Measurements from ENCODE around the gene THAP9. TPM values are rescaled to one million over a fixed set of nuclear protein-coding genes. Genes with fewer than 3 reads are reported as not detected.

Gene THAP9
- total and polyA plus RNA-seq, 4 donors = 6.9 to 20.0 (median 10.5) TPM

DNA sequence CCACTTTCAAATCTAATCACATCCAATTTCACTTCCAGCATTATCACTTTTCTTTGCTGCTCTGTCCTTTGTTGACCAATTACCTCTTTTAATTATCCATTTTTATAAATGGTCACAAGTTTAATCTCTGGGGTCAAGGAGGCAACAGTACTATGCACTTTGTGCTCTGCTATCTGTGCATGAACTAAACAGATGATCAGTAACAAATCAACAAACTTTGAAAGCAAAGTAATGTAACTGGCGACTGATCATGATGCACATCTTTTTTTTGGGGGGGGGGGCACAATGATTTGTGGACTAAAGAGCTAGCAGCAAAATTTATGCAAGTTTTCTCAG, 8.1 kb upstream of the THAP9 start:
- Histone ChIP-seq H3K27ac (ENCODE audit: low read depth, low read length) (no peak overlapping the region), H3K4me3 (ENCODE audit: low read depth, low read length) (no peak overlapping the region), H3K27me3 (ENCODE audit: control insufficient read depth, insufficient read depth, low read length) (no peaks in the 10 kb centered on the region), H3K9me3 (ENCODE audit: control insufficient read depth, insufficient read depth, low read length) (no peaks in the 10 kb centered on the region), H3K36me3 (ENCODE audit: control insufficient read depth, insufficient read depth, low read length) (peaks cover 6% of the 10 kb centered on the region), H3K4me1 (ENCODE audit: control insufficient read depth, insufficient read depth, low read length) (peaks cover 4% of the 10 kb centered on the region)
- DNase-seq (ENCODE audit: low read depth in 4 of 6, low spot score in 6 of 6) = no peak
- no CpG with 5 or more reads among the region's 1 CpG for WGBS (ENCODE audit: insufficient coverage)

DNA sequence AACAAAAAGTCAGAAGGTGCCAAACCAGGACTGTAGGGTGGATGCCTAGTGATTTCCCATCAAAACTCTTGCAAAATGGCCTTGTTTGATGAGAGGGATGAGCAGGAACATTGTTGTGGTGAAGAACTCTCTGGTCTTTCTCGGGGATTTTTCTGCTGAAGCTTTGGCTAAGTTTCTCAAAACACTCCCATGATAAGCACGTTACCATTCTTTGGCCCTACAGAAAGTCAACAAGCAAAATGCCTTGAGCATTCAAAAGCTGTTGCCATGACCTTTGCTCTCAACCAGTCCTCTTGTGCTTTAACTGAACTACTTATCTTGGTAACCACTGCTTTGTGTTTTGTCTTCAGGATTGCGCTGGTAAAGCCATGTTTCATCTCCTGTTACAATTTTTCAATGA, 6.6 kb upstream of the THAP9 start:
- no peaks in the 10 kb centered on the region for H3K9me3 ChIP-seq (ENCODE audit: control insufficient read depth, insufficient read depth, low read length)
- H3K4me1 ChIP-seq (ENCODE audit: control insufficient read depth, insufficient read depth, low read length) = peaks cover 4% of the 10 kb centered on the region
- H3K4me3 ChIP-seq (ENCODE audit: low read depth, low read length) = no peak overlapping the region
- no peaks in the 10 kb centered on the region for H3K27me3 ChIP-seq (ENCODE audit: control insufficient read depth, insufficient read depth, low read length)
- peaks cover 6% of the 10 kb centered on the region for H3K36me3 ChIP-seq (ENCODE audit: control insufficient read depth, insufficient read depth, low read length)
- WGBS (ENCODE audit: insufficient coverage) = 96% methylated on average over 2 of the region's 3 CpGs
- DNase-seq (ENCODE audit: low read depth in 4 of 6, low spot score in 6 of 6) = no peak
- H3K27ac ChIP-seq (ENCODE audit: low read depth, low read length) = no peak overlapping the region

DNA sequence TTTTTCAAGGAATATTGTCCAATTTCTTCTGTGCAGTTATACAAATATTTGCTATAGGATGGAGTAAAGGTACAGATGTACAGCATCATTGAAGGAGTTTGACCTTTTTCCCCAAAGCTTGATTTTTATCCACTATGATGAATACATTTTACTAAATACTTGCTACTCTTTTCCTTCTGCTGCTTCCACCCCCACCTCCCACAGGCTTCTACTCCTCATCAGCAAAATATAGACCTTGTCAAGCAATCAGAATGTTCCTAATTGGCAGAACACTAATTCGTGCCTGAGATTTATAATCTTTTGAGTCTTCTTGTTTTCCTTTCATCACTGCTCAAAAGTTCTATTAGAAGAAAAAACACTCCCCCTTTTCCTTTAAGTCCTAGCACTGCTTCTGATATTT, 3.8 kb upstream of the THAP9 start:
- Histone ChIP-seq H3K4me1 (ENCODE audit: control insufficient read depth, insufficient read depth, low read length) (no peaks in the 10 kb centered on the region), H3K36me3 (ENCODE audit: control insufficient read depth, insufficient read depth, low read length) (peaks cover 6% of the 10 kb centered on the region), H3K9me3 (ENCODE audit: control insufficient read depth, insufficient read depth, low read length) (no peaks in the 10 kb centered on the region), H3K4me3 (ENCODE audit: low read depth, low read length) (no peak overlapping the region), H3K27ac (ENCODE audit: low read depth, low read length) (no peak overlapping the region), H3K27me3 (ENCODE audit: control insufficient read depth, insufficient read depth, low read length) (no peaks in the 10 kb centered on the region)
- whole genome bisulfite sequencing (ENCODE audit: insufficient coverage) = 100% methylated on average over 1 of the region's 1 CpG
- DNase-seq (ENCODE audit: low read depth in 4 of 6, low spot score in 6 of 6) = no peak

DNA sequence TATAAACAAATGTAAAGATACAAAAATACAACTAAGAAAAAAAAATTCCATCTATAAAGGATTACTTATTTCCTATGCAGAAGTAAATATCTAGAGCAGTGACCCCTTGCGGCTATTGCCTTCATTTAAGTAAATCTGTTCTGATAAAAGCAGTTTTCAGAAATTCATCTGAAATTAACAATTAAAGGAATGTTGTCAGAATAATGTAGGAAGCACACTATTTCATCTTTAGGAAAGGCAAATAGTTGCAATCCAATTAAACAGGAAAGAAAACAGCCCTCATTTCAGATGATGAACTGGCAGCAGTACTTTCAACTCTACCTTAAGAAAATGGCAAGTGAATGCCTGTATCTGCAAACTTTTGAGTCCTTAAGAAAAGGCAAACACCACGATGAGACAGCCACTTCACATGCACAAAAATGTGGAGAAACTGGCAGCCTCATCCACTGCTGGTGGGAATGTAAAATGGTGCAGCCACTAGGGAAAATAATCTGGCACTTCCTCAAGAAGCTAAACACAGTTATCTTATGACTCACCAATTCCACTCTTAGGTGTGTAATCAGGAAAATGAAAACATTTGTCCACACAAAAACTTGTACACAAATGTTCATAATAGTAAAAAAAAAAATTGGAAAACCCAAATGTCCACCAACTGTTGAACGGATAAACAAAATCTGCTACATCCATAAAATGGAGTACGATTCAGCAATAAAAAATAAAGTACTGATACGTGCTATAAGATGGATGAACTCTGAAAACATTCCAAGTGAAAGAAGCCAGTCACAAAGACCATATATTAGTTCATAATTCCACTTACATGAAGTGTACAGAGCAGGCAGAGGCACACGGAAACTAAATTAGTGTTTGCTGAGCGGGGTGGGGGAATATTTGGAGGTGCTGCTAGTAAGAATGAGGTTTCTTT, 2.0 kb upstream of the THAP9 start:
- no peaks in the 10 kb centered on the region for H3K27me3 ChIP-seq (ENCODE audit: control insufficient read depth, insufficient read depth, low read length)
- peak overlapping the region; percentile 98 for H3K4me3 ChIP-seq (ENCODE audit: low read depth, low read length)
- peaks cover 3% of the 10 kb centered on the region for H3K36me3 ChIP-seq (ENCODE audit: control insufficient read depth, insufficient read depth, low read length)
- no peak overlapping the region for H3K27ac ChIP-seq (ENCODE audit: low read depth, low read length)
- WGBS (ENCODE audit: insufficient coverage) = no CpG with 5 or more reads among the region's 7 CpGs
- H3K9me3 ChIP-seq (ENCODE audit: control insufficient read depth, insufficient read depth, low read length) = no peaks in the 10 kb centered on the region
- peak in 2 of 6 donors; percentile 7 to 28 for DNase-seq (ENCODE audit: low read depth in 4 of 6, low spot score in 6 of 6)
- peaks cover 4% of the 10 kb centered on the region for H3K4me1 ChIP-seq (ENCODE audit: control insufficient read depth, insufficient read depth, low read length)

DNA sequence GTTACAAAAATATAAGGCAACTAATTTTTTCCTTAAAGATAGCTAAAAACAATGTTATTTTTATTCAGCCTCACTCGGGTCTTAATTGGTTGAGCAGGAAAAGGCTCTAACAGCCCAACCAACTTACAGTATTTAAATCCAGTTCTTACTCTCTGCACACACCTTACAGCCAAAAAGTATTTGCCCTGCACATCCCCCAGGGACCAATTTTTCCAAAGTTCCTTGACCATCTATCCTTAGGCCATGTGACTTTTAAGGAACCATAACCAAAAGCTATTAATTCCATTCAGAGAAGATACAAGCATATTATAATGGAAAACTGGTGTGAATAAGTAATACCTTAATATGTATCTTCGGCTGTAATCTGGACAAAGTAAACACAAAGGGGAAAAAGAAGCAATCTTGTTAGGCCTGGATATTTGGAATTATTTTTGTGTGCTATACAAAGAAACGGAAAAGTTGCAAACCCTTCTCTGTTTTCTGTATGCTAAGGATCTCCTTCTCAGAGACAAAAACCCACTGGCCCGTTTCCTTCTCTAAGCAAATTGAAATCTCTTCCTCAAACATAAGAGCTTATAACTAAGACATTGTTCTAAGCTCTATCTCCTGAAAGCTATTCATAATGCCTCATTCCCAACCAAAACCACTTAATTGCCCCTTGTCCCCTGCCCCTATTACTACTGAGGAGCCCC, 1.0 kb upstream of the THAP9 start:
- peak overlapping the region; percentile 98 for H3K4me3 ChIP-seq (ENCODE audit: low read depth, low read length)
- H3K27me3 ChIP-seq (ENCODE audit: control insufficient read depth, insufficient read depth, low read length) = no peaks in the 10 kb centered on the region
- no peaks in the 10 kb centered on the region for H3K9me3 ChIP-seq (ENCODE audit: control insufficient read depth, insufficient read depth, low read length)
- 0% methylated on average over 2 of the region's 4 CpGs for WGBS (ENCODE audit: insufficient coverage)
- H3K27ac ChIP-seq (ENCODE audit: low read depth, low read length) = peak overlapping the region; percentile 98
- H3K4me1 ChIP-seq (ENCODE audit: control insufficient read depth, insufficient read depth, low read length) = peaks cover 4% of the 10 kb centered on the region
- peaks cover 3% of the 10 kb centered on the region for H3K36me3 ChIP-seq (ENCODE audit: control insufficient read depth, insufficient read depth, low read length)
- DNase-seq (ENCODE audit: low read depth in 4 of 6, low spot score in 6 of 6) = peak in 1 of 6 donors; percentile 9

DNA sequence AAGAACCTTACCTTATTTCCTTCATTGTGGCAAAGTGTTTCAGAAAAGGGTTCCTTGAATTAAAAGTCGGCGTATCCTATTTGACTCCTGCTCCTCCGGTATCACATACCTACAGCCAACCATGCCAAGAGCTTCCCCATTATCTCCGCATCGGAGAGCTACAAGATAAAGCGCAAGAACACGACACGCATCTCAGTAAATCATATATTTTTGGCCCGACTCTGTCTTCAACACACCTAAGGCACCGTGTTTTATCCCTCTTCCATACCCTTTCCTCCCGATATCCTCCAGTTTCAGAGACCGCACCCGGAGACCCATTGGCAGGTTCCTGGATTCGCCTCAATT, 497 bp upstream of the THAP9 start:
- no peaks in the 10 kb centered on the region for H3K27me3 ChIP-seq (ENCODE audit: control insufficient read depth, insufficient read depth, low read length)
- peaks cover 4% of the 10 kb centered on the region for H3K4me1 ChIP-seq (ENCODE audit: control insufficient read depth, insufficient read depth, low read length)
- 0% methylated on average over 14 of the region's 14 CpGs for WGBS (ENCODE audit: insufficient coverage)
- H3K9me3 ChIP-seq (ENCODE audit: control insufficient read depth, insufficient read depth, low read length) = no peaks in the 10 kb centered on the region
- H3K36me3 ChIP-seq (ENCODE audit: control insufficient read depth, insufficient read depth, low read length) = peaks cover 3% of the 10 kb centered on the region
- DNase-seq (ENCODE audit: low read depth in 4 of 6, low spot score in 6 of 6) = no peak
- H3K4me3 ChIP-seq (ENCODE audit: low read depth, low read length) = peak overlapping the region; percentile 98
- H3K27ac ChIP-seq (ENCODE audit: low read depth, low read length) = peak overlapping the region; percentile 98

DNA sequence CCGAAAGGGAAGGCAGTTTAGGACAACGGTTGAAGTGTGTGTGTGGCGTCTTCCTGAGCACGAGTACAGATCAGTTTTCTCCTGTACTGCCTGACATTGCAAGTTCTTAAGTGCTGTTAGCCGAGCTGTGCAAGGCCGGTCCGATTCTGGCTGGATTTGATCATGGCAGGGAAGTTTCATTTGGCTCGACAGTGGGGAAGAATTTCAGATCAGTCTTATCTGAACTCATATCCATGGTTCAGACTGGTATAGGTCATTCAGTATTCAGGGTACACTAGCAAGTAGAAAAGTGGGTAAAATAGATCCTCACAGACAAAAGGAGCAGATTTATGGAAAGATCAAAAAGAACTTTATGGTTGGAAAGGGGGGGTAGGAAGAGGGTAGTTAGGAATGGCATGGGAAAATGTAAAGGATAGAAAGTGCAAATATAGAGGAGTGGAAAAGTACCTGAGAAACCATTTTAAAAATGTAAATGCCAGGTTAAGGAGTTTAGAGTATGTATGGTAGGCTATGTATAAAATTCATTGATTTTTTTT, 716 bp downstream of the THAP9 start:
- Histone ChIP-seq H3K36me3 (ENCODE audit: control insufficient read depth, insufficient read depth, low read length) (no peaks in the 10 kb centered on the region), H3K4me3 (ENCODE audit: low read depth, low read length) (peak overlapping the region; percentile 98), H3K4me1 (ENCODE audit: control insufficient read depth, insufficient read depth, low read length) (peaks cover 4% of the 10 kb centered on the region), H3K9me3 (ENCODE audit: control insufficient read depth, insufficient read depth, low read length) (no peaks in the 10 kb centered on the region), H3K27ac (ENCODE audit: low read depth, low read length) (peak overlapping the region; percentile 98), H3K27me3 (ENCODE audit: control insufficient read depth, insufficient read depth, low read length) (no peaks in the 10 kb centered on the region)
- DNase-seq (ENCODE audit: low read depth in 4 of 6, low spot score in 6 of 6) = no peak
- 0% methylated on average over 8 of the region's 8 CpGs for WGBS (ENCODE audit: insufficient coverage)

DNA sequence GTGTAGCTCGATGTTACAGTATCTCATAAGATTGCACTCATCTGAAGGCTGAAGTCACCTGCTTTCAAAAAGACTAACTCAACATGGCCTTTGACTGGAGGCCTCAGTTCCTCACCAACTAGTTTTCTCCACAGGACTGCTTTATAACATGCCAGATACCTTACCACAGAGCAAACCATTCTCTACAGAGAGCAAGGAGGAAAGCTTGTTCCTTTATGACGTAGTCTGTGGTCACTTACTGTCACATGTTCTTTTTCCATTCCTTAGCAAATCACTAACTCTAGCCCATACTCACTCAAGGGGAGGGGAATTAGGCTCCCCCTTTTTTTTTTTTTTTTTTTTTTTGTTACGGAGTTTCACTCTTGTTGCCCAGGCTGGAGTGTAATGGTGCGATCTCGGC, 3.2 kb downstream of the THAP9 start:
- no peak overlapping the region for H3K27ac ChIP-seq (ENCODE audit: low read depth, low read length)
- no peaks in the 10 kb centered on the region for H3K27me3 ChIP-seq (ENCODE audit: control insufficient read depth, insufficient read depth, low read length)
- DNase-seq (ENCODE audit: low read depth in 4 of 6, low spot score in 6 of 6) = no peak
- H3K36me3 ChIP-seq (ENCODE audit: control insufficient read depth, insufficient read depth, low read length) = peaks cover 4% of the 10 kb centered on the region
- H3K4me1 ChIP-seq (ENCODE audit: control insufficient read depth, insufficient read depth, low read length) = peaks cover 4% of the 10 kb centered on the region
- 100% methylated on average over 1 of the region's 5 CpGs for WGBS (ENCODE audit: insufficient coverage)
- no peak overlapping the region for H3K4me3 ChIP-seq (ENCODE audit: low read depth, low read length)
- no peaks in the 10 kb centered on the region for H3K9me3 ChIP-seq (ENCODE audit: control insufficient read depth, insufficient read depth, low read length)

DNA sequence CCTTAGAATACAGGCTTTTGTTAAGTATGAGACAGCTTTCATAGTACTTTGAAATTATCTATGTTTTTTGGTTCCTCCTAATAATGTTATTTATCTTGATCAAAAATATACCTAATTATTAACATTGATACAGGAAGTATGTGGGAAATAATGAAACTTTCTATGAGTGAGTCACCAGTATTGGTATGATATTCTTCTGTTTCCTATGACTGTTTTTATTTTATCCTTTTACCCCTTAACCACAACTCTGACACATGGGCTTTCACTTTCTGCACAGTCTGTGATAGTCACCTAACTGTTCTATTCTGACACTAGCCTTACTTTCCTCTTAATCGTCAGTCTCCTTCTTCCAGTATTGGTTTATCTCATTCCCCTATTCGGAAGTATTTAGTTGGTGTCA, 4.7 kb downstream of the THAP9 start:
- Histone ChIP-seq H3K9me3 (ENCODE audit: control insufficient read depth, insufficient read depth, low read length) (no peaks in the 10 kb centered on the region), H3K36me3 (ENCODE audit: control insufficient read depth, insufficient read depth, low read length) (peaks cover 7% of the 10 kb centered on the region), H3K27me3 (ENCODE audit: control insufficient read depth, insufficient read depth, low read length) (no peaks in the 10 kb centered on the region), H3K27ac (ENCODE audit: low read depth, low read length) (no peak overlapping the region), H3K4me1 (ENCODE audit: control insufficient read depth, insufficient read depth, low read length) (peaks cover 4% of the 10 kb centered on the region), H3K4me3 (ENCODE audit: low read depth, low read length) (no peak overlapping the region)
- DNase-seq (ENCODE audit: low read depth in 4 of 6, low spot score in 6 of 6) = no peak
- no CpG with 5 or more reads among the region's 2 CpGs for WGBS (ENCODE audit: insufficient coverage)
